Liver (tissue), 9 donors: ENCODE results near the gene PXMP4. TPM values are rescaled to one million over a fixed set of nuclear protein-coding genes. Genes with fewer than 3 reads are reported as not detected.

ENCODE experiments used
- DNase-seq: peaks from one replicate; pipeline ENCODE4 v3.0.0-alpha.2; 2017; ENCODE audit warnings: low spot score
- H3K27ac ChIP-seq, 2 donors: one replicate each; pipeline ENCODE4 v1.7.0; 2013; ENCODE audit warnings: inconsistent platforms in 2 of 2, low read length in 2 of 2, control low read depth in 1 of 2, low read depth in 1 of 2, mild to moderate bottlenecking in 1 of 2
- H3K27me3 ChIP-seq, 4 donors: one replicate each; pipeline versions ENCODE4 v1.6.1 to v1.7.0; 2013; ENCODE audit warnings: low read length in 3 of 4, inconsistent platforms in 1 of 4, mild to moderate bottlenecking in 1 of 4, moderate library complexity in 1 of 4; ENCODE audit not compliant: control insufficient read depth in 4 of 4, insufficient read depth in 4 of 4
- H3K36me3 ChIP-seq, 4 donors: one replicate each; pipeline versions ENCODE4 v1.6.1 to v1.7.0; 2013; ENCODE audit warnings: low read length in 3 of 4, mild to moderate bottlenecking in 3 of 4, low read depth in 1 of 4, moderate library complexity in 1 of 4; ENCODE audit not compliant: control insufficient read depth in 4 of 4, insufficient read depth in 3 of 4
- H3K4me1 ChIP-seq, 4 donors: one replicate each; pipeline versions ENCODE4 v1.6.1 to v1.7.0; 2013; ENCODE audit warnings: low read length in 3 of 4, mild to moderate bottlenecking in 3 of 4, moderate library complexity in 1 of 4; ENCODE audit not compliant: control insufficient read depth in 4 of 4, insufficient read depth in 4 of 4
- H3K4me3 ChIP-seq, 3 donors: one replicate each; pipeline versions ENCODE4 v1.6.1 to v1.7.0; 2013; ENCODE audit warnings: low read length in 3 of 3, control low read depth in 1 of 3, low read depth in 1 of 3, mild to moderate bottlenecking in 1 of 3
- H3K9ac ChIP-seq, 2 donors: one replicate each; pipeline ENCODE4 v1.7.0; 2013; ENCODE audit warnings: low read length in 2 of 2, mild to moderate bottlenecking in 2 of 2, moderate library complexity in 2 of 2, control low read depth in 1 of 2, low read depth in 1 of 2
- H3K9me3 ChIP-seq, 4 donors: one replicate each; pipeline versions ENCODE4 v1.6.1 to v1.7.0; 2013; ENCODE audit warnings: low read length in 3 of 4; ENCODE audit not compliant: control insufficient read depth in 4 of 4
- CTCF ChIP-seq: fragments of 150-350 bp; IDR thresholded peaks from 2 replicates; pipeline ENCODE4 v1.5.1; 2017; ENCODE audit warnings: improper control_type of control experiment, low read depth, low read length; ENCODE audit not compliant: missing input control
- EGR1 ChIP-seq, 2 donors: IDR thresholded peaks; 2 replicates each; pipeline ENCODE4 v1.6.1; 2016 to 2018; ENCODE audit warnings: antibody characterized with exemption in 2 of 2, low read depth in 2 of 2
- FOXA1 ChIP-seq: IDR thresholded peaks from 2 replicates; pipeline ENCODE4 v1.6.1; 2016; ENCODE audit warnings: antibody characterized with exemption
- FOXA2 ChIP-seq: IDR thresholded peaks from 2 replicates; pipeline ENCODE4 v1.6.1; 2016; ENCODE audit warnings: antibody characterized with exemption
- GABPA ChIP-seq, 2 donors: IDR thresholded peaks in 1 of 2; conservative IDR thresholded peaks in 1 of 2; 2 replicates each; pipeline ENCODE4 v1.6.1; 2016; ENCODE audit warnings: antibody characterized with exemption in 2 of 2, mild to moderate bottlenecking in 1 of 2, moderate library complexity in 1 of 2
- HNF4A ChIP-seq, 2 donors: conservative IDR thresholded peaks; 2 replicates each; pipeline ENCODE4 v1.6.1; 2016; ENCODE audit warnings: antibody characterized with exemption in 2 of 2, mild to moderate bottlenecking in 2 of 2
- JUND ChIP-seq, 2 donors: IDR thresholded peaks; 2 replicates each; pipeline ENCODE4 v1.6.1; 2016; ENCODE audit warnings: antibody characterized with exemption in 2 of 2
- NR2F2 ChIP-seq: IDR thresholded peaks from 2 replicates; pipeline ENCODE4 v1.6.1; 2016; ENCODE audit warnings: antibody characterized with exemption
- RAD21 ChIP-seq, 2 donors: IDR thresholded peaks; 2 replicates each; pipeline ENCODE4 v1.6.1; 2016; ENCODE audit warnings: antibody characterized with exemption in 2 of 2, mild to moderate bottlenecking in 2 of 2
- RXRA ChIP-seq, 2 donors: IDR thresholded peaks; 2 replicates each; pipeline ENCODE4 v1.6.1; 2017 to 2018; ENCODE audit warnings: antibody characterized with exemption in 2 of 2, mild to moderate bottlenecking in 1 of 2
- SP1 ChIP-seq: IDR thresholded peaks from 2 replicates; pipeline ENCODE4 v1.6.1; 2018; ENCODE audit warnings: antibody characterized with exemption, mild to moderate bottlenecking
- TAF1 ChIP-seq: conservative IDR thresholded peaks from 2 replicates; pipeline ENCODE4 v1.6.1; 2016; ENCODE audit warnings: antibody characterized with exemption, mild to moderate bottlenecking
- YY1 ChIP-seq: IDR thresholded peaks from 2 replicates; pipeline ENCODE4 v1.6.1; 2016; ENCODE audit warnings: antibody characterized with exemption, mild to moderate bottlenecking
- WGBS: extraction: QIAGEN DNeasy Blood & Tissue Kit; methylation state at CpG from one replicate; pipeline ENCODE4 v1.1.7; 2013; 5-methylcytosine and 5-hydroxymethylcytosine counted together
- polyA plus RNA-seq, 2 donors: library from polyadenylated mRNA; stranded (reverse) in 1 of 2; unstranded in 1 of 2; fragments of 200-250 nt in 1 of 2; fragments of >200 nt in 1 of 2; fragmentation: Nextera tagmentation in 1 of 2; extraction: Ambion mirVana in 1 of 2; gene quantifications; one replicate each; pipeline versions ENCODE4 v1.2.1 to v1.2.3, GENCODE V29; 2013 to 2015
- total RNA-seq, 2 donors: library from RNA; depleted of rRNA; stranded (reverse); fragments of >200 nt; gene quantifications; one replicate each; pipeline ENCODE4 v1.2.3, GENCODE V29; 2014
- TF ChIP-seq, protein P1 (sequence below): IDR thresholded peaks from 2 replicates; pipeline ENCODE4 v1.6.1; 2016; ENCODE audit warnings: antibody characterized with exemption
- TF ChIP-seq, protein P2 (sequence below): IDR thresholded peaks from 2 replicates; pipeline ENCODE4 v1.6.1; 2016; ENCODE audit warnings: antibody characterized with exemption
- donor health status: healthy.
- donor health status: healthy.
- donor health status: healthy.
- donor health status: healthy.
- donor health status: healthy.

Gene PXMP4
- total and polyA plus RNA-seq, 4 donors: 5.5 to 16.0 (median 9.3) TPM

DNA sequence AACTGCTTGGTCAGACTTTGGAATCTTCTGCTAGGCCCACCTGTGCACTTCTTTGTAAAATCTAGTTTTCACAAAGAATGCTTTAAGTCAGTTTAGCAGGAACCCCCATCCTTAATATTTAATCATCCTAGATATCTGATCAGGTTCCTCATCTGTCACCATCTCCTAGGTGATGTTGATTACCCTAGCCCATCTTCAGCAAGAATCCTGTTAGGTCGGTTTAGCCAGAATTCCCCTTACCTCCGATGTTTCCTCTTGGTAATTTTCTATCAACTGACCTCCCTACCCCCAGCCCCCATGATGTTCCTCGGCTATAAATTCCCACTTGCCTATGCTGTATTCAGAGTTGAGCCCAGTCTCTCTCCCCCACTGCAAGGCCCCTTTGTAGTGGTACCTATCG is 9.0 kb upstream of the PXMP4 start:
- H3K4me3 ChIP-seq: no peak overlapping the region
- DNase-seq: no peak
- H3K36me3 ChIP-seq: no peaks in the 10 kb centered on the region
- no peak overlapping the region for H3K9ac ChIP-seq
- TF ChIP-seq TAF1 (no peak), SP1 (no peak), NR2F2 (no peak), RAD21 (IDR thresholded peaks at IDR 0.05) (no peak), EGR1 (IDR thresholded peaks at IDR 0.05; ENCODE audit: low read depth in 2 of 2) (no peak), YY1 (no peak), FOXA1 (no peak), RXRA (IDR thresholded peaks at IDR 0.05) (no peak), JUND (IDR thresholded peaks at IDR 0.05) (no peak)
- H3K4me1 ChIP-seq: peaks cover 12 to 30% (median 21%) of the 10 kb centered on the region in 4 donors
- H3K27me3 ChIP-seq: no peaks in the 10 kb centered on the region
- 85% methylated on average over 4 of the region's 4 CpGs for WGBS
- H3K27ac ChIP-seq: no peak overlapping the region
- no peaks in the 10 kb centered on the region for H3K9me3 ChIP-seq

- no peak for DNase-seq
- Histone ChIP-seq H3K9me3 (no peaks in the 10 kb centered on the region), H3K27me3 (no peaks in the 10 kb centered on the region), H3K4me1 (peaks cover 10 to 26% (median 16%) of the 10 kb centered on the region in 4 donors), H3K36me3 (no peaks in the 10 kb centered on the region), H3K27ac (no peak overlapping the region), H3K9ac (no peak overlapping the region), H3K4me3 (no peak overlapping the region)
- WGBS: 95% methylated on average over 2 of the region's 2 CpGs
- TF ChIP-seq GABPA (IDR thresholded peaks at IDR 0.05 in 1 of 2, conservative IDR thresholded peaks at IDR 0.05 in 1 of 2): no peak
These were observed 8.4 kb upstream of the PXMP4 start for GRCh38 chr20:33728463-33728862.

DNA sequence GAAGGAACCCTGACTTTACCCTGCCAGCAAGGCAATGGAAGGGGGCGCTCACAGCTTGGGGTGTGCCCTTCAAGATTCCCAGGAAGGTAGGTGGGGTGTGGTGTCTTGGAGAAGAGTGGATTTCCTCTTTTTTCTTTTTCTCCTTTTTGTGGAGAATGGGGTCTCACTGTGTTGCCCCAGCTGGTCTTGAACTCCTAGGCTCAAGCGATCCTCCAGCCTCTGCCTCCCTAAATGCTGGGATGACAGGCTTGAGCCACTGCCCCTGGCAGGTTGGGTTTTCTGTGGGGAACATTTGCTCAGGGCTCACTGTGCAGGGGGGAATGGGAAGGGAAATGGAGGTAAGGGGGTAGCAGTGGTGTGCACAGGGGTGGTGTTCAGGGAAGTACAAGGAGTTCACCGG is 7.7 kb upstream of the PXMP4 start:
- WGBS: 95% methylated on average over 3 of the region's 3 CpGs
- Histone ChIP-seq H3K4me1 (peaks cover 6 to 19% (median 12%) of the 10 kb centered on the region in 4 donors), H3K9ac (no peak overlapping the region), H3K27ac (no peak overlapping the region), H3K9me3 (no peaks in the 10 kb centered on the region), H3K27me3 (no peaks in the 10 kb centered on the region), H3K4me3 (no peak overlapping the region), H3K36me3 (no peaks in the 10 kb centered on the region)
- no peak for DNase-seq
- no peak for TF ChIP-seq RXRA (IDR thresholded peaks at IDR 0.05)
- TF ChIP-seq CTCF: no peak
- no peak for TF ChIP-seq FOXA2
- no peak for TF ChIP-seq JUND (IDR thresholded peaks at IDR 0.05)
- no peak for TF ChIP-seq GABPA (IDR thresholded peaks at IDR 0.05 in 1 of 2, conservative IDR thresholded peaks at IDR 0.05 in 1 of 2)
- no peak for TF ChIP-seq HNF4A (conservative IDR thresholded peaks at IDR 0.05)
- TF ChIP-seq FOXA1: no peak
- TF ChIP-seq SP1: no peak
- TF ChIP-seq YY1: no peak
- no peak for TF ChIP-seq RAD21 (IDR thresholded peaks at IDR 0.05)

GRCh38 chr20:33727115-33727479 is 7.0 kb upstream of the PXMP4 start:
- no peaks in the 10 kb centered on the region for H3K36me3 ChIP-seq
- H3K9me3 ChIP-seq: no peaks in the 10 kb centered on the region
- no peak overlapping the region for H3K27ac ChIP-seq
- 96% methylated on average over 5 of the region's 5 CpGs for WGBS
- TF ChIP-seq, protein P1, sequence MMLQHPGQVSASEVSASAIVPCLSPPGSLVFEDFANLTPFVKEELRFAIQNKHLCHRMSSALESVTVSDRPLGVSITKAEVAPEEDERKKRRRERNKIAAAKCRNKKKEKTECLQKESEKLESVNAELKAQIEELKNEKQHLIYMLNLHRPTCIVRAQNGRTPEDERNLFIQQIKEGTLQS: no peak
- TF ChIP-seq, protein P2, sequence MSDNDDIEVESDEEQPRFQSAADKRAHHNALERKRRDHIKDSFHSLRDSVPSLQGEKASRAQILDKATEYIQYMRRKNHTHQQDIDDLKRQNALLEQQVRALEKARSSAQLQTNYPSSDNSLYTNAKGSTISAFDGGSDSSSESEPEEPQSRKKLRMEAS: no peak
- TF ChIP-seq HNF4A (conservative IDR thresholded peaks at IDR 0.05): no peak
- no peak for DNase-seq
- no peak overlapping the region for H3K9ac ChIP-seq
- H3K4me3 ChIP-seq: no peak overlapping the region
- H3K27me3 ChIP-seq: no peaks in the 10 kb centered on the region
- H3K4me1 ChIP-seq: peaks cover 3 to 13% (median 8%) of the 10 kb centered on the region in 4 donors
